IMR-90 (cell line): ENCODE data around the gene CLEC10A.

Source experiments
- BHLHE40 ChIP-seq: fragments of 150-350 bp; IDR thresholded peaks from 2 replicates; pipeline ENCODE4 v1.6.1; 2016; ENCODE audit warnings: mild to moderate bottlenecking, low read depth, low read length
- CEBPB ChIP-seq: IDR thresholded peaks from 2 replicates; pipeline ENCODE4 v1.6.1; 2012; ENCODE audit warnings: low read depth, low read length, improper control_type of control experiment
- MAZ ChIP-seq: IDR thresholded peaks from 2 replicates; pipeline ENCODE4 v1.6.1; 2012; ENCODE audit warnings: low read depth, mild to moderate bottlenecking, low read length, improper control_type of control experiment, moderate library complexity, borderline replicate concordance
- MXI1 ChIP-seq: IDR thresholded peaks from 2 replicates; pipeline ENCODE4 v1.6.1; 2012; ENCODE audit warnings: low read depth, mild to moderate bottlenecking, low read length, moderate library complexity, borderline replicate concordance
- POLR2A ChIP-seq: IDR thresholded peaks from 2 replicates; pipeline ENCODE4 v1.6.1; 2012; ENCODE audit warnings: mild to moderate bottlenecking, low read depth, low read length
- RAD21 ChIP-seq: IDR thresholded peaks from 2 replicates; pipeline ENCODE4 v1.6.1; 2012; ENCODE audit warnings: low read length, improper control_type of control experiment
- RFX5 ChIP-seq: IDR thresholded peaks from 2 replicates; pipeline ENCODE4 v1.8.0; 2012; ENCODE audit warnings: low read depth, mild to moderate bottlenecking, low read length, moderate library complexity
- SMC3 ChIP-seq: fragments of 150-350 bp; IDR thresholded peaks from 2 replicates; pipeline ENCODE4 v1.6.1; 2016; ENCODE audit warnings: low read depth, mild to moderate bottlenecking, antibody characterized with exemption, low read length, moderate library complexity
- TF ChIP-seq, protein P1 (sequence below): conservative IDR thresholded peaks from 2 replicates; pipeline ENCODE4 v1.5.1; 2012; ENCODE audit warnings: mild to moderate bottlenecking, low read depth, low read length, improper control_type of control experiment

- TF ChIP-seq RFX5 (no peak), POLR2A (no peak), RAD21 (no peak), BHLHE40 (no peak), SMC3 (no peak), MXI1 (no peak), CEBPB (no peak), MAZ (no peak)
- TF ChIP-seq, protein P1, sequence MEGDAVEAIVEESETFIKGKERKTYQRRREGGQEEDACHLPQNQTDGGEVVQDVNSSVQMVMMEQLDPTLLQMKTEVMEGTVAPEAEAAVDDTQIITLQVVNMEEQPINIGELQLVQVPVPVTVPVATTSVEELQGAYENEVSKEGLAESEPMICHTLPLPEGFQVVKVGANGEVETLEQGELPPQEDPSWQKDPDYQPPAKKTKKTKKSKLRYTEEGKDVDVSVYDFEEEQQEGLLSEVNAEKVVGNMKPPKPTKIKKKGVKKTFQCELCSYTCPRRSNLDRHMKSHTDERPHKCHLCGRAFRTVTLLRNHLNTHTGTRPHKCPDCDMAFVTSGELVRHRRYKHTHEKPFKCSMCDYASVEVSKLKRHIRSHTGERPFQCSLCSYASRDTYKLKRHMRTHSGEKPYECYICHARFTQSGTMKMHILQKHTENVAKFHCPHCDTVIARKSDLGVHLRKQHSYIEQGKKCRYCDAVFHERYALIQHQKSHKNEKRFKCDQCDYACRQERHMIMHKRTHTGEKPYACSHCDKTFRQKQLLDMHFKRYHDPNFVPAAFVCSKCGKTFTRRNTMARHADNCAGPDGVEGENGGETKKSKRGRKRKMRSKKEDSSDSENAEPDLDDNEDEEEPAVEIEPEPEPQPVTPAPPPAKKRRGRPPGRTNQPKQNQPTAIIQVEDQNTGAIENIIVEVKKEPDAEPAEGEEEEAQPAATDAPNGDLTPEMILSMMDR: no peak
Observed at GRCh38 chr17:7072406-7072805, 7.6 kb downstream of the CLEC10A start.
